GM19043 (cell line): ENCODE results near the gene INO80E.
A peak's percentile ranks its signal among the peaks of the same experiment; 100 is the strongest.
"Not testable (repeated sequence)": the region's sequence is repeated elsewhere in the genome, so short reads cannot be mapped to it uniquely, and the experiment has no call there.

Experiments
- ATAC-seq: cut with Tn5 transposase; IDR thresholded peaks from one replicate; pipeline ENCODE4 v1.9.1; 2021; ENCODE audit warnings: low read depth; ENCODE audit not compliant: unreplicated experiment

INO80E gene

GRCh38 chr16:29995911-29996765 lies at the start of gene INO80E:
Gene INO80E (plus strand): TSS chr16:29996241. CDS start chr16:29996311, 70 bp downstream.
- peak; percentile 89 for ATAC-seq

- no peak for ATAC-seq
Measured at GRCh38 chr16:29947897-29948296, 48.1 kb upstream of the INO80E start.

GRCh38 chr16:29950806-29951461 lies 45.1 kb upstream of the INO80E start:
- no peak for ATAC-seq

- no peak for ATAC-seq
Measured at GRCh38 chr16:29951625-29952365, 44.2 kb upstream of the INO80E start.

- no peak for ATAC-seq
Measured at GRCh38 chr16:29958756-29959155, 37.3 kb upstream of the INO80E start.

- no peak for ATAC-seq
Measured at GRCh38 chr16:29959293-29959692, 36.7 kb upstream of the INO80E start.

- not testable (repeated sequence) for ATAC-seq
Measured at GRCh38 chr16:29959821-29960220, 36.2 kb upstream of the INO80E start.

- no peak for ATAC-seq
Measured at GRCh38 chr16:29961127-29961478, 34.9 kb upstream of the INO80E start.

GRCh38 chr16:29961479-29962343 lies 34.3 kb upstream of the INO80E start, which contains the start of gene TMEM219:
Gene TMEM219 (plus strand): TSS chr16:29962079. CDS start chr16:29963144, 1,065 bp downstream.
- peak; percentile 78 for ATAC-seq

GRCh38 chr16:29962344-29962994 lies 33.6 kb upstream of the INO80E start:
- ATAC-seq, result no peak

- no peak for ATAC-seq
Measured at GRCh38 chr16:29963021-29963743, 32.9 kb upstream of the INO80E start.

- ATAC-seq, result no peak
Measured at GRCh38 chr16:29968205-29968604, 27.8 kb upstream of the INO80E start.

- ATAC-seq, result no peak
Measured at GRCh38 chr16:29971304-29971703, 24.7 kb upstream of the INO80E start.

- ATAC-seq, result no peak
Measured at GRCh38 chr16:29972500-29972899, 23.5 kb upstream of the INO80E start.

- no peak for ATAC-seq
Measured at GRCh38 chr16:29972992-29973383, 23.1 kb upstream of the INO80E start.

- peak; percentile 86 for ATAC-seq
Measured at GRCh38 chr16:29973384-29974246, 22.4 kb upstream of the INO80E start, which contains the start of gene TAOK2. Gene TAOK2 (plus strand): TSS chr16:29973868. CDS start chr16:29977773, 3,905 bp downstream.

GRCh38 chr16:29974291-29975133 lies 21.5 kb upstream of the INO80E start:
- ATAC-seq, result no peak
